Natural killer cell (primary cell): ENCODE data around the gene CXXC5. TPM values are rescaled to one million over a fixed set of nuclear protein-coding genes. Genes with fewer than 3 reads are reported as not detected.
A peak's percentile ranks its signal among the peaks of the same experiment; 100 is the strongest.
"Not testable (repeated sequence)": the region's sequence is repeated elsewhere in the genome, so short reads cannot be mapped to it uniquely, and the experiment has no call there.

ENCODE experiments used
- ATAC-seq, 3 donors: fragments of 150-1000 bp in 2 of 3; fragments of 200-7000 bp in 1 of 3; cut with Tn5 transposase; 1 replicate in 1 of 3; 2 replicates in 2 of 3; pipeline ENCODE4 v1.10.0; 2021; ENCODE audit warnings: mild to moderate bottlenecking in 2 of 3, moderate library complexity in 2 of 3
- DNase-seq, 2 donors: peaks; one replicate each; pipeline versions ENCODE4 v3.0.0 to v3.0.0-alpha.2; 2013 to 2021; ENCODE audit warnings: mixed read lengths in 1 of 2
- H3K27ac ChIP-seq: one replicate; pipeline ENCODE4 v1.5.1; 2013; ENCODE audit warnings: mild to moderate bottlenecking, low read length
- H3K27me3 ChIP-seq: one replicate; pipeline ENCODE4 v1.6.1; 2013; ENCODE audit warnings: low read length; ENCODE audit not compliant: control insufficient read depth, insufficient read depth
- H3K36me3 ChIP-seq: one replicate; pipeline ENCODE4 v1.6.1; 2013; ENCODE audit warnings: low read length; ENCODE audit not compliant: control insufficient read depth, insufficient read depth
- H3K4me1 ChIP-seq: one replicate; pipeline ENCODE4 v1.6.1; 2013; ENCODE audit warnings: low read length; ENCODE audit not compliant: control insufficient read depth, insufficient read depth
- H3K4me3 ChIP-seq: one replicate; pipeline ENCODE4 v1.5.1; 2013; ENCODE audit warnings: low read length
- H3K9me3 ChIP-seq: one replicate; pipeline ENCODE4 v1.6.1; 2013; ENCODE audit warnings: low read length; ENCODE audit not compliant: control insufficient read depth, insufficient read depth
- H3K27ac Mint-ChIP-seq, 2 donors: one replicate each; pipeline ENCODE4 v1.8.0; 2022; ENCODE audit warnings: mild to moderate bottlenecking in 2 of 2, mixed read lengths in 2 of 2, moderate library complexity in 1 of 2
- H3K27me3 Mint-ChIP-seq, 2 donors: one replicate each; pipeline ENCODE4 v1.8.0; 2022; ENCODE audit warnings: low read depth in 2 of 2, mixed read lengths in 2 of 2
- H3K36me3 Mint-ChIP-seq: one replicate; pipeline ENCODE4 v1.8.0; 2022; ENCODE audit warnings: mixed read lengths
- H3K4me1 Mint-ChIP-seq, 2 donors: one replicate each; pipeline ENCODE4 v1.8.0; 2022; ENCODE audit warnings: mixed read lengths in 2 of 2
- H3K4me3 Mint-ChIP-seq: one replicate; pipeline ENCODE4 v1.8.0; 2022; ENCODE audit warnings: mild to moderate bottlenecking, moderate library complexity, mixed read lengths
- H3K9me3 Mint-ChIP-seq, 2 donors: one replicate each; pipeline ENCODE4 v1.8.0; 2022; ENCODE audit warnings: mixed read lengths in 2 of 2
- CTCF ChIP-seq: fragments of 200-600 bp; IDR thresholded peaks from one replicate; pipeline ENCODE4 v1.8.0; 2022; ENCODE audit warnings: antibody characterized with exemption
- WGBS: methylation state at CpG from one replicate; pipeline ENCODE4 v1.1.7; 2013; ENCODE audit warnings: missing lambda C conversion rate; ENCODE audit not compliant: insufficient coverage; 5-methylcytosine and 5-hydroxymethylcytosine counted together
- intact Hi-C: fragments of 100-400 bp; cut with micrococcal nuclease; formaldehyde crosslinking; loops from one replicate; pipeline ENCODE4 v1.14.2; 2022
- total RNA-seq, 4 donors: library from RNA; stranded (reverse); fragments of 120-200 nt in 1 of 4; gene quantifications; one replicate each; pipeline versions ENCODE4 v1.2.3 to v1.2.4, GENCODE V29; 2013 to 2022

Gene CXXC5
- total RNA-seq, 3 donors from 2014 or later (not counting 1 experiment from before 2014, with no cell fraction given), result 75.6 to 124 (median 84.8) TPM

- Histone ChIP-seq H3K9me3 (no peaks in the 10 kb centered on the region), H3K4me3 (no peak overlapping the region), H3K4me1 (peaks cover 2% of the 10 kb centered on the region), H3K36me3 (peaks cover 39% of the 10 kb centered on the region), H3K27ac (no peak overlapping the region), H3K27me3 (no peaks in the 10 kb centered on the region)
- ATAC-seq (no peak), DNase-seq (no peak)
- Mint-ChIP-seq H3K27ac (no peak overlapping the region), H3K27me3 (no peaks in the 10 kb centered on the region), H3K36me3 (no peaks in the 10 kb centered on the region), H3K4me1 (peaks cover 5 to 16% of the 10 kb centered on the region in 2 donors), H3K9me3 (no peaks in the 10 kb centered on the region), H3K4me3 (no peak overlapping the region)
- intact Hi-C loops, result no loop called here
- 92% methylated on average over 12 of the region's 12 CpGs for WGBS
- no peak for TF ChIP-seq CTCF
Observed at GRCh38 chr5:139601429-139601828, 46.7 kb upstream of the CXXC5 start.

GRCh38 chr5:139601948-139602347, 46.2 kb upstream of the CXXC5 start:
- intact Hi-C loops, H3K4me3 ChIP-seq, H3K36me3 Mint-ChIP-seq, DNase-seq, H3K27me3 ChIP-seq, H3K9me3 ChIP-seq, H3K4me3 Mint-ChIP-seq, H3K4me1 ChIP-seq, ATAC-seq, H3K27ac Mint-ChIP-seq, H3K27me3 Mint-ChIP-seq, H3K9me3 Mint-ChIP-seq, H3K27ac ChIP-seq: not testable (repeated sequence)
- WGBS, result over 99% methylated on average over 9 of the region's 9 CpGs
- peaks cover 5 to 16% of the 10 kb centered on the region in 2 donors for H3K4me1 Mint-ChIP-seq
- peaks cover 41% of the 10 kb centered on the region for H3K36me3 ChIP-seq

GRCh38 chr5:139605887-139606286, 42.3 kb upstream of the CXXC5 start:
- Histone ChIP-seq H3K36me3 (peaks cover 31% of the 10 kb centered on the region), H3K4me1 (peaks cover 2% of the 10 kb centered on the region), H3K9me3 (no peaks in the 10 kb centered on the region), H3K27me3 (no peaks in the 10 kb centered on the region), H3K27ac (no peak overlapping the region), H3K4me3 (no peak overlapping the region)
- H3K27me3 Mint-ChIP-seq, result no peaks in the 10 kb centered on the region
- H3K4me1 Mint-ChIP-seq, result peaks cover 6 to 19% of the 10 kb centered on the region in 2 donors
- H3K9me3 Mint-ChIP-seq, result no peaks in the 10 kb centered on the region
- H3K36me3 Mint-ChIP-seq, result no peaks in the 10 kb centered on the region
- ATAC-seq, result no peak
- no peak overlapping the region for H3K4me3 Mint-ChIP-seq
- 94% methylated on average over 6 of the region's 8 CpGs for WGBS
- intact Hi-C loops, result no loop called here
- DNase-seq, result no peak
- no peak for TF ChIP-seq CTCF
- peak overlapping the region; percentile 72 to 75 for H3K27ac Mint-ChIP-seq

GRCh38 chr5:139611703-139612584, 36.2 kb upstream of the CXXC5 start:
- H3K27ac Mint-ChIP-seq, result peak overlapping the region; percentile 70 to 73
- Histone ChIP-seq H3K27ac (no peak overlapping the region), H3K9me3 (no peaks in the 10 kb centered on the region), H3K4me3 (no peak overlapping the region), H3K36me3 (peaks cover 23% of the 10 kb centered on the region), H3K4me1 (no peaks in the 10 kb centered on the region), H3K27me3 (no peaks in the 10 kb centered on the region)
- TF ChIP-seq CTCF, result no peak
- intact Hi-C loops, result no loop called here
- H3K36me3 Mint-ChIP-seq, result no peaks in the 10 kb centered on the region
- H3K9me3 Mint-ChIP-seq, result no peaks in the 10 kb centered on the region
- no peak for DNase-seq
- ATAC-seq, result no peak
- H3K4me3 Mint-ChIP-seq, result no peak overlapping the region
- no peaks in the 10 kb centered on the region for H3K27me3 Mint-ChIP-seq
- peaks cover 16 to 24% of the 10 kb centered on the region in 2 donors for H3K4me1 Mint-ChIP-seq
- WGBS, result 78% methylated on average over 3 of the region's 5 CpGs
